Activated naive CD4-positive, alpha-beta T cell treated with anti-CD3 and anti-CD28 coated beads, Interleukin-2, amount 50 U/mL, for 16 hours (primary cell): ENCODE measurements around the gene MEDAG.

Experiments
- DNase-seq: peaks from one replicate; pipeline ENCODE4 v3.0.0-alpha.2; 2020

Gene MEDAG

GRCh38 chr13:30873499-30873898, 32.6 kb upstream of the MEDAG start:
- DNase-seq = no peak

GRCh38 chr13:30874111-30874510, 32.0 kb upstream of the MEDAG start:
- DNase-seq = no peak

- no peak for DNase-seq
These were observed 31.5 kb upstream of the MEDAG start for GRCh38 chr13:30874561-30874960.

GRCh38 chr13:30877335-30877734, 28.7 kb upstream of the MEDAG start:
- no peak for DNase-seq

GRCh38 chr13:30880151-30880855, 25.8 kb upstream of the MEDAG start:
- no peak for DNase-seq

- no peak for DNase-seq
These were observed 25.3 kb upstream of the MEDAG start for GRCh38 chr13:30880856-30881155.

GRCh38 chr13:30881191-30881651, 24.9 kb upstream of the MEDAG start:
- no peak for DNase-seq

GRCh38 chr13:30882026-30882850, 23.8 kb upstream of the MEDAG start:
- DNase-seq = no peak

- no peak for DNase-seq
These were observed 22.9 kb upstream of the MEDAG start for GRCh38 chr13:30882996-30883766.

- no peak for DNase-seq
These were observed 21.5 kb upstream of the MEDAG start for GRCh38 chr13:30884543-30884942.

GRCh38 chr13:30889196-30889690, 16.8 kb upstream of the MEDAG start:
- DNase-seq = no peak

- no peak for DNase-seq
These were observed 13.1 kb upstream of the MEDAG start for GRCh38 chr13:30892966-30893365.

GRCh38 chr13:30895773-30896172, 10.3 kb upstream of the MEDAG start:
- DNase-seq = no peak

GRCh38 chr13:30898070-30898469, 8.0 kb upstream of the MEDAG start:
- no peak for DNase-seq

GRCh38 chr13:30898678-30899241, 7.3 kb upstream of the MEDAG start:
- no peak for DNase-seq

GRCh38 chr13:30900436-30900835, 5.6 kb upstream of the MEDAG start:
- DNase-seq = no peak

GRCh38 chr13:30900952-30901749, 4.9 kb upstream of the MEDAG start:
- no peak for DNase-seq

- no peak for DNase-seq
These were observed 2.0 kb upstream of the MEDAG start for GRCh38 chr13:30904043-30904442.

- DNase-seq = no peak
These were observed 460 bp downstream of the MEDAG start for GRCh38 chr13:30906411-30907051.

- no peak for DNase-seq
These were observed 1.2 kb downstream of the MEDAG start for GRCh38 chr13:30907121-30907861.

GRCh38 chr13:30908416-30908980, 2.4 kb downstream of the MEDAG start:
- no peak for DNase-seq
